ENCODE results near the gene MRPL34. TPM values are rescaled to one million over a fixed set of nuclear protein-coding genes. Genes with fewer than 3 reads are reported as not detected.

The MRPL34 gene
- total and polyA plus RNA-seq, 9 of the 15 experiments (the other 6 are each of a cell fraction or from before 2014, with no cell fraction given) = 11.5 to 256 (median 72.5) TPM

DNA sequence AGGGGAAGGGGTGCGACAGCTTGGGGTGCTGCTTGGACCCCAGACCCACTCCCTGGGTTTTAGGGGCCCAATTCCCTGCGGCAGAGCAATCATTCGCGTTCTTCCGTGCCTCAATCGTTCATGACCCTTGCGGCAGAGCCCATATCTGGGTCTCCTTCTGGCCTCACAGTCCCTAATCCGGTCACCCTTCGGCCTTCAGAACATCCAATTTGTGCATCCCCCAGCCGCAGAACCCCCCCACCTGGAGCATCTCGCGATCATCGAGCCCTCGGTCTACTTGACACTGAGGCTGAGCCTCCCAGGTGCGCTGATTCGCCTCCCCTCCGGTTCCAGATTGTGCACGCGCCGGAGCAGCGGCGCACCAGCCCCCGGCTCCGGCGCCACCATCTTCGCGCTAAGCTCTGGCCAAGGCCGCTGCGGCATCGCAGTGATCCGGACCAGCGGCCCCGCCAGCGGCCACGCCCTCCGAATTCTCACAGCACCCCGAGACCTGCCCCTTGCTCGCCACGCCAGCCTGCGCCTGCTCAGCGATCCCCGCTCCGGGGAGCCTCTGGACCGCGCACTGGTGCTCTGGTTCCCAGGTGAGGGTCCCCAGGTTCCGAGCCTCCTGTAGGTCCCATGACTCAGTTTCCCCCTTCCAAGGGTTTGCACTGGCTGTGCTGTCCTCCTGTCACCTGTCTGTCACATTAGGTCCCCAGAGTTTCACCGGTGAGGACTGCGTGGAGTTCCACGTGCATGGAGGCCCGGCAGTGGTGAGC, 32.2 kb downstream of the MRPL34 start (continued):
- TF ChIP-seq, protein P1, sequence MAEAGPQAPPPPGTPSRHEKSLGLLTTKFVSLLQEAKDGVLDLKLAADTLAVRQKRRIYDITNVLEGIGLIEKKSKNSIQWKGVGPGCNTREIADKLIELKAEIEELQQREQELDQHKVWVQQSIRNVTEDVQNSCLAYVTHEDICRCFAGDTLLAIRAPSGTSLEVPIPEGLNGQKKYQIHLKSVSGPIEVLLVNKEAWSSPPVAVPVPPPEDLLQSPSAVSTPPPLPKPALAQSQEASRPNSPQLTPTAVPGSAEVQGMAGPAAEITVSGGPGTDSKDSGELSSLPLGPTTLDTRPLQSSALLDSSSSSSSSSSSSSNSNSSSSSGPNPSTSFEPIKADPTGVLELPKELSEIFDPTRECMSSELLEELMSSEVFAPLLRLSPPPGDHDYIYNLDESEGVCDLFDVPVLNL (CRISPR knock-in tag; IDR thresholded peaks at IDR 0.05; ENCODE audit: low read depth) = no peak
- TF ChIP-seq ZNF696 (CRISPR knock-in tag; conservative IDR thresholded peaks at IDR 0.05) = no peak
- TF ChIP-seq, protein P2, sequence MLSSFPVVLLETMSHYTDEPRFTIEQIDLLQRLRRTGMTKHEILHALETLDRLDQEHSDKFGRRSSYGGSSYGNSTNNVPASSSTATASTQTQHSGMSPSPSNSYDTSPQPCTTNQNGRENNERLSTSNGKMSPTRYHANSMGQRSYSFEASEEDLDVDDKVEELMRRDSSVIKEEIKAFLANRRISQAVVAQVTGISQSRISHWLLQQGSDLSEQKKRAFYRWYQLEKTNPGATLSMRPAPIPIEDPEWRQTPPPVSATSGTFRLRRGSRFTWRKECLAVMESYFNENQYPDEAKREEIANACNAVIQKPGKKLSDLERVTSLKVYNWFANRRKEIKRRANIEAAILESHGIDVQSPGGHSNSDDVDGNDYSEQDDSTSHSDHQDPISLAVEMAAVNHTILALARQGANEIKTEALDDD (IDR thresholded peaks at IDR 0.05) = no peak
- TF ChIP-seq PCBP2 (IDR thresholded peaks at IDR 0.05; ENCODE audit: low read depth, low read length, poor library complexity, severe bottlenecking) = no peak
- peak; percentile 85 to 87 for TF ChIP-seq NRF1 (conservative IDR thresholded peaks at IDR 0.05 in 1 of 2, IDR thresholded peaks at IDR 0.05 in 1 of 2)
- TF ChIP-seq SIRT6 (IDR thresholded peaks at IDR 0.05; ENCODE audit: low read depth, low read length) = no peak
- TF ChIP-seq MECOM (CRISPR knock-in tag; IDR thresholded peaks at IDR 0.05) = no peak
- TF ChIP-seq BRCA1 (IDR thresholded peaks at IDR 0.05) = no peak
- TF ChIP-seq BRCA1 (CRISPR knock-in tag; IDR thresholded peaks at IDR 0.05) = peak; percentile 95; the same call in 1 of the 2 replicates
- peak in 1 of 2 experiments; percentile 40; a peak in 2 of 4 replicates for TF ChIP-seq SIN3A (IDR thresholded peaks at IDR 0.05; ENCODE audit: borderline replicate concordance in 2 of 2, control insufficient read depth in 1 of 2, low read depth in 2 of 2, low read length in 2 of 2)
- TF ChIP-seq PHF21A (IDR thresholded peaks at IDR 0.05; ENCODE audit: borderline replicate concordance, low read depth) = 0 out of 2 replicates have a peak, but pooled peaks have one; percentile 5
- TF ChIP-seq ZNF184 (CRISPR knock-in tag; IDR thresholded peaks at IDR 0.05) = no peak
- TF ChIP-seq, protein P3, sequence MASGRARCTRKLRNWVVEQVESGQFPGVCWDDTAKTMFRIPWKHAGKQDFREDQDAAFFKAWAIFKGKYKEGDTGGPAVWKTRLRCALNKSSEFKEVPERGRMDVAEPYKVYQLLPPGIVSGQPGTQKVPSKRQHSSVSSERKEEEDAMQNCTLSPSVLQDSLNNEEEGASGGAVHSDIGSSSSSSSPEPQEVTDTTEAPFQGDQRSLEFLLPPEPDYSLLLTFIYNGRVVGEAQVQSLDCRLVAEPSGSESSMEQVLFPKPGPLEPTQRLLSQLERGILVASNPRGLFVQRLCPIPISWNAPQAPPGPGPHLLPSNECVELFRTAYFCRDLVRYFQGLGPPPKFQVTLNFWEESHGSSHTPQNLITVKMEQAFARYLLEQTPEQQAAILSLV (tag; IDR thresholded peaks at IDR 0.05) = no peak
- TF ChIP-seq, protein P4, sequence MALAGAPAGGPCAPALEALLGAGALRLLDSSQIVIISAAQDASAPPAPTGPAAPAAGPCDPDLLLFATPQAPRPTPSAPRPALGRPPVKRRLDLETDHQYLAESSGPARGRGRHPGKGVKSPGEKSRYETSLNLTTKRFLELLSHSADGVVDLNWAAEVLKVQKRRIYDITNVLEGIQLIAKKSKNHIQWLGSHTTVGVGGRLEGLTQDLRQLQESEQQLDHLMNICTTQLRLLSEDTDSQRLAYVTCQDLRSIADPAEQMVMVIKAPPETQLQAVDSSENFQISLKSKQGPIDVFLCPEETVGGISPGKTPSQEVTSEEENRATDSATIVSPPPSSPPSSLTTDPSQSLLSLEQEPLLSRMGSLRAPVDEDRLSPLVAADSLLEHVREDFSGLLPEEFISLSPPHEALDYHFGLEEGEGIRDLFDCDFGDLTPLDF (CRISPR knock-in tag; IDR thresholded peaks at IDR 0.05) = no peak
- no peak for TF ChIP-seq OTX1 (CRISPR knock-in tag; IDR thresholded peaks at IDR 0.05)

Measured in K562 (cell line).